ENCODE data around the gene SH3RF2.
"Not testable (repeated sequence)": the region's sequence is repeated elsewhere in the genome, so short reads cannot be mapped to it uniquely, and the experiment has no call there.

SH3RF2 gene

GRCh38 chr5:145936401-145937131 is at the start of gene SH3RF2:
SH3RF2 (plus strand) TSS chr5:145936578; CDS start chr5:145937929, 1,351 bp downstream.
- DNase-seq: peak; percentile 40

- no peak for DNase-seq
Observed at GRCh38 chr5:145887217-145887616, 49.2 kb upstream of the SH3RF2 start.

GRCh38 chr5:145887976-145888574 is 48.3 kb upstream of the SH3RF2 start:
- no peak for DNase-seq

GRCh38 chr5:145889611-145890010 is 46.8 kb upstream of the SH3RF2 start:
- DNase-seq: no peak

GRCh38 chr5:145891378-145891777 is 45.0 kb upstream of the SH3RF2 start:
- DNase-seq: not testable (repeated sequence)

- DNase-seq: no peak
Observed at GRCh38 chr5:145898171-145898570, 38.2 kb upstream of the SH3RF2 start.

- no peak for DNase-seq
Observed at GRCh38 chr5:145902421-145902820, 34.0 kb upstream of the SH3RF2 start.

GRCh38 chr5:145903113-145903512 is 33.3 kb upstream of the SH3RF2 start:
- DNase-seq: no peak

GRCh38 chr5:145903867-145904266 is 32.5 kb upstream of the SH3RF2 start:
- no peak for DNase-seq

GRCh38 chr5:145904743-145905142 is 31.6 kb upstream of the SH3RF2 start:
- no peak for DNase-seq

GRCh38 chr5:145906401-145906800 is 30.0 kb upstream of the SH3RF2 start:
- DNase-seq: no peak

- DNase-seq: no peak
Observed at GRCh38 chr5:145908206-145908960, 28.0 kb upstream of the SH3RF2 start.

GRCh38 chr5:145911164-145911563 is 25.2 kb upstream of the SH3RF2 start:
- DNase-seq: no peak

- DNase-seq: no peak
Observed at GRCh38 chr5:145912019-145912418, 24.4 kb upstream of the SH3RF2 start.

- no peak for DNase-seq
Observed at GRCh38 chr5:145912594-145912993, 23.8 kb upstream of the SH3RF2 start.

- DNase-seq: no peak
Observed at GRCh38 chr5:145913701-145914100, 22.7 kb upstream of the SH3RF2 start.

- no peak for DNase-seq
Observed at GRCh38 chr5:145915970-145916638, 20.3 kb upstream of the SH3RF2 start.

- no peak for DNase-seq
Observed at GRCh38 chr5:145917288-145917687, 19.1 kb upstream of the SH3RF2 start.

- no peak for DNase-seq
Observed at GRCh38 chr5:145918397-145918796, 18.0 kb upstream of the SH3RF2 start.

GRCh38 chr5:145919413-145919812 is 17.0 kb upstream of the SH3RF2 start:
- DNase-seq: no peak

- DNase-seq: no peak
Observed at GRCh38 chr5:145920542-145921210, 15.7 kb upstream of the SH3RF2 start.

GRCh38 chr5:145921211-145921610 is 15.2 kb upstream of the SH3RF2 start:
- DNase-seq: no peak

- no peak for DNase-seq
Observed at GRCh38 chr5:145922059-145922458, 14.3 kb upstream of the SH3RF2 start.

Measured in stimulated activated CD4-positive, alpha-beta T cell treated with anti-CD3 and anti-CD28 coated beads, Interleukin-1b, Interleukin-23, amount 100 ng/mL, for 48 hours (primary cell).